Osteoblast (primary cell): ENCODE data around the gene DR1. TPM values are rescaled to one million over a fixed set of nuclear protein-coding genes. Genes with fewer than 3 reads are reported as not detected.

Experiments
- DNase-seq: peaks from one replicate; pipeline ENCODE4 v3.0.0; 2011; ENCODE audit warnings: low spot score, mixed read lengths; ENCODE audit not compliant: insufficient read length; ENCODE audit errors: missing footprints
- H2AFZ ChIP-seq: 2 replicates; pipeline ENCODE4 v1.6.0; 2011; ENCODE audit warnings: mild to moderate bottlenecking, low read length
- H3K27ac ChIP-seq: 2 replicates; pipeline ENCODE4 v1.5.1; 2011; ENCODE audit warnings: mild to moderate bottlenecking, low read depth, low read length, moderate library complexity
- H3K27me3 ChIP-seq: 2 replicates; pipeline ENCODE4 v1.6.0; 2012; ENCODE audit warnings: mild to moderate bottlenecking, control low read depth, inconsistent platforms, low read length, moderate library complexity; ENCODE audit not compliant: insufficient read depth
- H3K36me3 ChIP-seq: 2 replicates; pipeline ENCODE4 v1.5.1; 2011; ENCODE audit warnings: mild to moderate bottlenecking, low read length, control low read depth, moderate library complexity; ENCODE audit not compliant: insufficient read depth
- H3K4me1 ChIP-seq: 2 replicates; pipeline ENCODE4 v1.5.1; 2011; ENCODE audit warnings: mild to moderate bottlenecking, low read length, control low read depth, moderate library complexity; ENCODE audit not compliant: insufficient read depth
- H3K4me2 ChIP-seq: 2 replicates; pipeline ENCODE4 v1.6.0; 2011; ENCODE audit warnings: mild to moderate bottlenecking, low read length; ENCODE audit not compliant: insufficient read depth
- H3K4me3 ChIP-seq: fragments of 200-600 bp; sonication (generic); 3 replicates; pipeline ENCODE4 v1.5.1; 2012; ENCODE audit warnings: mild to moderate bottlenecking, low read length, inconsistent platforms; ENCODE audit not compliant: insufficient read depth
- H3K79me2 ChIP-seq: 2 replicates; pipeline ENCODE4 v1.6.0; 2012; ENCODE audit warnings: mild to moderate bottlenecking, low read length, control low read depth, inconsistent platforms; ENCODE audit not compliant: insufficient read depth
- H3K9me3 ChIP-seq: 2 replicates; pipeline ENCODE4 v1.5.1; 2011; ENCODE audit warnings: low read depth, low read length, control low read depth
- H4K20me1 ChIP-seq: 2 replicates; pipeline ENCODE4 v1.6.0; 2012; ENCODE audit warnings: mild to moderate bottlenecking, low read length, control low read depth; ENCODE audit not compliant: insufficient read depth
- CTCF ChIP-seq: IDR thresholded peaks from 2 replicates; pipeline ENCODE4 v1.5.1; 2011; ENCODE audit warnings: mild to moderate bottlenecking, low read depth, low read length, moderate library complexity; ENCODE audit errors: extremely low read depth
- total RNA-seq: library from RNA; depleted of rRNA; stranded (reverse); fragments of >200 nt; gene quantifications from 2 replicates; pipeline ENCODE4 v1.2.3, GENCODE V29; 2012

Gene DR1
- total RNA-seq, 1 donor: 26.8 TPM

DNA sequence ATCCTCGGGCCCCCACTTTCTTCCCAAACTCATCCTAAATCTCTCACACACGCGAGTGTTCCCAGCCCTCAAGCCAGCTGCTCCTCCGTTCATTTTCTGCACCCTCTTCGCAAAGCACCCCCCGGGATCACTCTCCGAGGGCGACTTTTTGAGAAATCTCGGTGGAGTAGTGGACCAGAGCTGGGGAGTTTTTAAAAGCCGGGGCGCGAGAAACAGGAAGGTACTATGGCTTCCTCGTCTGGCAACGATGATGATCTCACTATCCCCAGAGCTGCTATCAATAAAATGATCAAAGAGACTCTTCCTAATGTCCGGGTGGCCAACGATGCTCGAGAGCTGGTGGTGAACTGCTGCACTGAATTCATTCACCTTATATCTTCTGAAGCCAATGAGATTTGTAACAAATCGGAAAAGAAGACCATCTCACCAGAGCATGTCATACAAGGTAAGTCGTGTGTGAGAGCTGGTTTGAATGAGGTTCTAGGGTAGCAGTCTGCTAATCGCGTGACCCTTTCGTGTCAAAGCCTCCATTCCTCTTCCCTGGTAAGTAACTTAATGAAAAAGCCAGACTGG lies 800 bp downstream of the DR1 start:
- Histone ChIP-seq H3K4me1 (peaks cover 13% of the 10 kb centered on the region), H3K36me3 (peaks cover 4% of the 10 kb centered on the region), H3K27ac (peak overlapping the region; percentile 92), H3K4me3 (peak overlapping the region; percentile 93), H3K4me2 (peak overlapping the region; percentile 91), H3K79me2 (peaks cover 70% of the 10 kb centered on the region), H3K27me3 (no peaks in the 10 kb centered on the region), H3K9me3 (no peaks in the 10 kb centered on the region), H4K20me1 (peaks cover 38% of the 10 kb centered on the region), H2AFZ (peak overlapping the region; percentile 82)
- peak; percentile 74 for DNase-seq
- no peak for TF ChIP-seq CTCF

DNA sequence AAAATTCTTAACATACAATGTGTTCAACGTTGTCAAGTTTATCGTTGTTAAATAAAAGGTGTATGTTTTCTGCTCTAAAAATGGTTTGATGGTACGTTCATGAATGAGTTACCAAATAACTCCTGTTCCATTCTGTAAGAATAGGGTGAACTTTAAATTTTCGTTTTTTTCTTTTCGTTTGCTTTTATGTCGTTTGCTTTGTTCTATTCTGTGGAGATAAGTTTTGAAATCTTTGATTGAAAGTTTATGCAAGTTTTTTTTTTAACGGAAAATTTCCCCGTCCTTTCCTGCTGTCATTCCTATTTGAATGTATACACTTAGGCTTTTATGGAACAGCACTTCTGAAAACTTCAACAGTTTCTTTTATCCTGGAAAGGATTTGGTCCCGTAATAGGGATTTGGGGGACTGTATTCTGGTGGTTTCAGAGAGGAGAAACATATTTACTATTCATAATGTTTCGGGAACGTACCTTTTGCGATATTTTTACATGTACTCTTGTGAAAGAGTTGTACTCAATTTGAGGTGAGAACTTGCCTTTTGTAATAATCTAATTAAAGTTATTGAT lies 1.7 kb downstream of the DR1 start:
- Histone ChIP-seq H4K20me1 (peaks cover 38% of the 10 kb centered on the region), H3K79me2 (peaks cover 79% of the 10 kb centered on the region), H3K9me3 (no peaks in the 10 kb centered on the region), H3K4me3 (peak overlapping the region; percentile 93), H2AFZ (no peak overlapping the region), H3K36me3 (peaks cover 4% of the 10 kb centered on the region), H3K27me3 (no peaks in the 10 kb centered on the region), H3K27ac (peak overlapping the region; percentile 92), H3K4me2 (peak overlapping the region; percentile 91), H3K4me1 (peaks cover 13% of the 10 kb centered on the region)
- DNase-seq: no peak
- no peak for TF ChIP-seq CTCF

DNA sequence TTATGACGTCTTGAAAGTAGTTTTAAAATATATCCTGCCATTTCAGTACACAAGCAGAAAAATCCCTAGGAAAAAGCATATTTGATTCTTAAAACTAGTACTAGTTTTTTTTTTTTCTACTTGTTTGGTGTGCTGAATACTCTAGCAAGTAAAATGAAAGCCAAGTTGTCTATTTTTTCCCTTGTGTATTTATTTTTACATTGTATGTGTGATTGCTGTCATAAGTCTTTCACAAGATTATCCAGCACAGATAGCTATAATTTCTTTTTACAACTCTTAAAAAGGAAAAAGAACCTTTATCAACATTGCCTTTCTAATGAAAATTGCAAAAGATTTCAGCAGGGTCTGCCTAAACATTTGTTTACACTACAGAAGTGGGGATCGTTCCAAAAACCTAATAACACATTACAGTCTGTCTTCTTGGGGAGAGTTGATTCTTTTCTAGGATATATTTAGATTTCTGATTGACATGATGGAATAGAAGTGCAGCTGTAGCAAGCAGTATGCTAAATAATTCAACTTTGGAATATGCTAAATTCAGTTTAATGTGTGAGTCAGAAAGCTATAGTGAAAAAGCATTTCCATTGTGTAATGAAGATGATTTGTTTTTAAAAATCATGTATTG lies 2.5 kb downstream of the DR1 start:
- DNase-seq: no peak
- no peaks in the 10 kb centered on the region for H3K27me3 ChIP-seq
- peaks cover 84% of the 10 kb centered on the region for H3K79me2 ChIP-seq
- peaks cover 41% of the 10 kb centered on the region for H4K20me1 ChIP-seq
- peak overlapping the region; percentile 91 for H3K4me2 ChIP-seq
- peak overlapping the region; percentile 92 for H3K27ac ChIP-seq
- H2AFZ ChIP-seq: no peak overlapping the region
- TF ChIP-seq CTCF: no peak
- H3K4me1 ChIP-seq: peaks cover 18% of the 10 kb centered on the region
- peak overlapping the region; percentile 93 for H3K4me3 ChIP-seq
- H3K9me3 ChIP-seq: no peaks in the 10 kb centered on the region
- peaks cover 7% of the 10 kb centered on the region for H3K36me3 ChIP-seq
